Activated naive CD8-positive, alpha-beta T cell treated with anti-CD3 and anti-CD28 coated beads, Interleukin-2, amount 50 U/mL, for 16 hours (primary cell): ENCODE data around the gene SLC29A3.

Source experiments
- DNase-seq: peaks from one replicate; pipeline ENCODE4 v3.0.0-alpha.2; 2020; ENCODE audit warnings: low read depth, low spot score

The SLC29A3 gene

GRCh38 chr10:71390921-71391690 is 72.0 kb downstream of the SLC29A3 start:
- no peak for DNase-seq

- no peak for DNase-seq
These were observed 72.6 kb downstream of the SLC29A3 start for GRCh38 chr10:71391701-71392100.

GRCh38 chr10:71392292-71392691 is 73.2 kb downstream of the SLC29A3 start:
- no peak for DNase-seq

DNA sequence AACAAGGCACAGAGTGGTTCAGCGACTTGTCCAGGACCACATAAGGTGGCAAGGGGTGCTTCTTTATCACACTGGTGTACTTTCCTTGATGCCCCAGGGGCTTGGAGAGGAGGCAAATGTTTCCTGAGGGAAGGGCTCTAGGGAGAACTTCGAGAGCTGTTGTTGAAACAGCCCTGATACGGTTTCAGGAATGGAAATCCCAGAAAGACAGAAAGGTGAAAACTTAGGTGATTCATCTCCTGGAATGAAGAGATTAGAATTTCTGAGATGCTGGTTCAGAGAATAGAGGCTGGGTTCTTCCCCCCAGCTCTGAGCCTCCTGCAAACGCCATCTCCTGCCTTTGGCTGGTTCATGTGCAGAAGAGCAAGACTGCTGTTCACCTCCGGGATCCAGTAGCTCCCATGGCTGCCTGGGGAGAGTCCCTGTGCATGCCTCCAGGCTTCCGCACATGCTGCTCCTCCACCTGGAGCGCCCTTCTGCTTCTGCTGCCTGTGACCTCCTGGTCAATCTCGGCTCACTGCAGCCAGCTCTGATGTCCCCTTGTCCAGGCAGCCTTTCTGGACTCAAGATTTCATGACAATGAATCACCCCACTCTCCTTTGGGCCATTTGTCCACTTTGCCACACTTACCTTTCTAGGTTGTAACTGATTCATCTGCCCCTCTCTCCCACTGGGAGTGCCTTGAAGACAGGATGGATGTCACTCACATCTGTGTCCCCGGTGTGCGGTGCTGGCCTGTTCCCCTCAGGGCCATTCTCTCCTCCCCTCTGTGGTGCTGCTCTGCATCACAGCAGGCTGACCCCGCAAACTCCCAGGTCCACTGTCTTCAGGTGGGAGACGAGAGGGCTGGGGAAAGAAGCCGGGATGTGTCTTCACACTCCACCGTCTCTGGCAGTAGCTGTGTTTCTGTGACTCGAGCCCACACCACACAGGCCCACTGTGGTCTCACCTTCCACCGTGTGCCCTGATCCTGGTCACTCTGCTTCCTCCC is 74.0 kb downstream of the SLC29A3 start:
- DNase-seq, result no peak

GRCh38 chr10:71393841-71394475 is 74.9 kb downstream of the SLC29A3 start:
- DNase-seq, result no peak

- DNase-seq, result no peak
These were observed 76.0 kb downstream of the SLC29A3 start for GRCh38 chr10:71394926-71395562.

DNA sequence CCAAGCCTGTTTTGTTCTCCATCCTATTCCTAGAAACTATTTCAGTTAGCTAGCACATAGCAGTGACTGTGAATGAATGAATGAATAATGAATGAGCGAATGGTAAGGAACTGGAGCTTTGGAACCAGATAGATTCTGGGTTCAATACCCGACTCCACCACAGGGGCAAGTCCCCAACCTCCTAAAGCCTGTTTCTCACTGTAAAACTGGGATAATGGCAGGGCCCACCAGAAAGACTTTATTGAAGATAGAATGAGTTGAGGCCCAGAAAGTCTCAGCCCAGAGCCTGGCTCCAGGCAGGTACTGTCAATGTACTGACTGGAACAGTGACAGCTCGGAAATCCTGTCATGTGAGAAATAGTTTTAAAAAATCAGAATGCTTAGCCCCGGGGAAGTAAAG is 76.6 kb downstream of the SLC29A3 start:
- DNase-seq, result no peak

DNA sequence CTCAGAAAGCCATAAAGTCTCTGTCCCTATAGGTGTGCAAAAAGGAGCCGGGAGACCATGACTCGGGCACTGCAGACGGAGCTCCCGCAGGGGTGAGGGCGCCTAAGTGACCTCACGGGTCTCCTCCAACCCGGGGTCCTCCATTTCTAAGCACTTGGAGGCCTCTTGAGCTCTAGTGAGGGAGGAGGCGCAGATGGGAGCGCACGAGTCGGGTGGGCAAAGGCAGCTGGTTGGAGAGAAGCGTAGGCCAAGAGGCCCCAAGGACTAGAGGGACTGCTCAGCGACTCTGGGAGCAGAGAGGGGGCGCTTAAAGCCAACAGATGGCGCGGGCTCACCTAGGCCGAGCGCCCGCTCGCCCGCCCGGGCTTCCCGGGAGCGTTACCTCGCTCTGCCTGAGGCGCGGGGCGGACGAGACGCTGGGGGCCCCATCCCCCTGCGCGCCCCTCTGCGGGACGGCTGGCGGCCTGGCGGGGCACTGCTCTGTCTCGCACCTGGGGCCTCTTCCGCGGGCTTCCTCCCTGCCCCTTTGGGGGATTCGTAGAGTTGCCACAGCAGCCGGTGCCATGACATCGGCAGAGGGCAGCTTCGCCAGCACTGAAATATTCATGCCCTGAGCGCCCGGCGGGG is 77.1 kb downstream of the SLC29A3 start:
- DNase-seq, result no peak

DNA sequence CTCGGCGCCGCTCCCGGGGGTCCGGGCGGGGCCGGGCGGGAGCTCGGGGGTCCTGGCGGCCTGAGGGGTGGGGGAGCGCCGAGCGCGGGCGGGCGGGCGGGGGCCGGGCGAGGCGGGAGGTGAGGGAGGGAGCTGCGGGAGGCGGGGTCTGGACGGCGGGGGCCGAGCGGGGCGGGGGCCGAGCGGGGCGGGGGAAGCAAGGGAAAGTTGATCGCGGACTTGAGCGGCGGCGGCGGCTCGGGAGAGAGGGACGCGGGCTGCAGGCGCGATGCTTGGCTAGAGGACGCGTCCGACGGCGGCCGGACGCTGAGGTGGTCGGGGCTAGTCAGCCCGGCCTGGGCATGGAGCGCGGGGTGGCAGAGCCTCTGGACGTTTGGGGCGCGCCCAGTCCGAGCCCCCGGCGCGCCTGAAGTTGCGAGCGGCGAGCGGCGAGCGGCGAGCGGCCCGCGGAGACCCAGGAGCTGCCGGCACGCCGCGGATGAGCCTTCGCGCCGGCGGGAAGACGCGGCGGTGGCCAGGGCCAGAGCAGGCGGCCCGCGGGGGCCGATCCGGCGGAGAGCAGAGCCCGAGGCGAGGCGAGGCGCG is 77.7 kb downstream of the SLC29A3 start, which contains the start of gene CDH23:
CDH23 (plus strand) TSS at position 210 of the 585 bp plus-strand sequence. CDS start 42,912 bp downstream, outside the sequence.
- no peak for DNase-seq

- no peak for DNase-seq
These were observed 78.5 kb downstream of the SLC29A3 start for GRCh38 chr10:71397296-71398212.

GRCh38 chr10:71398976-71399375 is 79.9 kb downstream of the SLC29A3 start:
- no peak for DNase-seq

GRCh38 chr10:71399946-71400345 is 80.9 kb downstream of the SLC29A3 start:
- DNase-seq, result no peak

GRCh38 chr10:71401056-71401455 is 82.0 kb downstream of the SLC29A3 start:
- DNase-seq, result no peak

GRCh38 chr10:71402005-71402404 is 82.9 kb downstream of the SLC29A3 start:
- DNase-seq, result no peak

GRCh38 chr10:71404503-71405295 is 85.6 kb downstream of the SLC29A3 start:
- no peak for DNase-seq

DNA sequence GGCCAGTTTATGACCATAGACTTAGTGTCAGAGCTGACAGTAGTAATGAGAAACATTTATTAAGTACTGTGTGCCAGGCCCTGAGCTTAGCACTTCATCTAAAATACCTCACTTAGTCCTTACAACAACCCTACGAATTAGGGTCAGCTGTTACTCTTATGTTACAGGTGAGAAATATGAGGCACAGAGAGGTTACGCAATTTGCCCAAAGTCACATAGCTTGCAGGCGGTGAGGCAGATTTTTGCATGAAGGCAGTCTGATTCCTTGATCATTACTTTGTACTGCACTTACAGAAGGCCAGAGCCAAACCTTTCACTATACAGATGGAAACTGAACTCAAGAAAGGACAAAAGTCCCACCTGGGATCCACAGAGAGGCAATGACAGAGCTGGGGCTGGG is 87.8 kb downstream of the SLC29A3 start:
- DNase-seq, result no peak

- no peak for DNase-seq
These were observed 89.6 kb downstream of the SLC29A3 start for GRCh38 chr10:71408436-71409225.
